B cell (primary cell): Measurements from ENCODE around the gene INO80D. TPM values are rescaled to one million over a fixed set of nuclear protein-coding genes. Genes with fewer than 3 reads are reported as not detected.

Source experiments
- ATAC-seq: fragments of 200-7000 bp; cut with Tn5 transposase; one replicate; pipeline ENCODE4 v1.10.0; 2021; ENCODE audit warnings: low read depth, mild to moderate bottlenecking, moderate number of reproducible peaks, moderate library complexity
- CTCF ChIA-PET: fragments of 350-600 bp; sonication (Branson Sonifier 250); formaldehyde crosslinking; loops from one replicate; lab custom pipeline; 2021; ENCODE audit warnings: antibody characterized with exemption, inconsistent platforms; lab: Charles Lee
- POLR2A ChIA-PET: fragments of 350-600 bp; sonication (Branson Sonifier 250); formaldehyde crosslinking; loops from one replicate; lab custom pipeline; 2021; ENCODE audit warnings: antibody characterized with exemption; lab: Charles Lee
- DNase-seq: peaks from one replicate; pipeline ENCODE4 v3.0.0; 2013
- H2AFZ ChIP-seq: 2 replicates; pipeline ENCODE4 v1.6.1; 2012; ENCODE audit warnings: mild to moderate bottlenecking, low read depth, low read length; ENCODE audit not compliant: insufficient read depth, poor library complexity, severe bottlenecking
- H3K27ac ChIP-seq, 2 donors: 1 replicate in 1 of 2; 2 replicates in 1 of 2; pipeline ENCODE4 v1.5.1; 2012 to 2013; ENCODE audit warnings: low read length in 2 of 2, mild to moderate bottlenecking in 2 of 2, moderate library complexity in 1 of 2
- H3K27me3 ChIP-seq, 4 experiments: fragments of 200-600 bp in 1 of 4; sonication (generic) in 1 of 4; replicated peaks in 1 of 4; 1 replicate in 2 of 4; 2 replicates in 2 of 4; pipeline versions ENCODE4 v1.6.1 to v1.7.0; 2013 to 2016; ENCODE audit warnings: low read length in 3 of 4, mild to moderate bottlenecking in 2 of 4, mixed read lengths in 1 of 4, moderate library complexity in 1 of 4; ENCODE audit not compliant: insufficient read depth in 4 of 4, control insufficient read depth in 3 of 4; ENCODE audit errors: control extremely low read depth in 1 of 4
- H3K36me3 ChIP-seq, 2 experiments: replicated peaks in 1 of 2; 1 replicate in 1 of 2; 2 replicates in 1 of 2; pipeline versions ENCODE4 v1.6.1 to v1.7.1; 2013; ENCODE audit warnings: low read length in 1 of 2; ENCODE audit not compliant: insufficient read depth in 2 of 2, control insufficient read depth in 1 of 2; ENCODE audit errors: control extremely low read depth in 1 of 2, extremely low read depth in 1 of 2
- H3K4me1 ChIP-seq, 2 donors: fragments of 200-600 bp in 1 of 2; sonication (generic) in 1 of 2; 1 replicate in 1 of 2; 2 replicates in 1 of 2; pipeline versions ENCODE4 v1.5.1 to v1.6.1; 2013 to 2017; ENCODE audit warnings: low read length in 2 of 2; ENCODE audit not compliant: control insufficient read depth in 2 of 2, insufficient read depth in 2 of 2
- H3K4me2 ChIP-seq: replicated peaks from 2 replicates; pipeline ENCODE3; 2012; ENCODE audit warnings: mild to moderate bottlenecking, low read depth, low read length; ENCODE audit not compliant: poor library complexity, severe bottlenecking
- H3K4me3 ChIP-seq, 5 experiments: fragments of 200-600 bp in 1 of 5; sonication (generic) in 1 of 5; 1 replicate in 3 of 5; 2 replicates in 2 of 5; pipeline versions ENCODE4 v1.5.1 to v1.7.0; 2011 to 2016; ENCODE audit warnings: low read length in 4 of 5, mild to moderate bottlenecking in 4 of 5, low read depth in 2 of 5, control low read depth in 1 of 5, moderate library complexity in 1 of 5; ENCODE audit not compliant: insufficient read depth in 1 of 5; ENCODE audit errors: control extremely low read depth in 1 of 5, extremely low read depth in 1 of 5
- H3K79me2 ChIP-seq: fragments of 200-600 bp; sonication (generic); one replicate; pipeline ENCODE4 v1.6.0; 2016; ENCODE audit warnings: low read length; ENCODE audit not compliant: control insufficient read depth, insufficient read depth
- H3K9ac ChIP-seq: fragments of 200-600 bp; sonication (generic); 2 replicates; pipeline ENCODE4 v1.6.1; 2017; ENCODE audit warnings: mild to moderate bottlenecking, low read length, moderate library complexity
- H3K9me3 ChIP-seq, 3 donors: one replicate each; pipeline versions ENCODE4 v1.6.1 to v1.7.1; 2013; ENCODE audit warnings: low read length in 2 of 3; ENCODE audit not compliant: control insufficient read depth in 2 of 3, insufficient read depth in 1 of 3; ENCODE audit errors: control extremely low read depth in 1 of 3
- H4K20me1 ChIP-seq: 2 replicates; pipeline ENCODE4 v1.6.0; 2012; ENCODE audit warnings: mild to moderate bottlenecking, low read length; ENCODE audit not compliant: insufficient read depth, control insufficient read depth, poor library complexity, severe bottlenecking
- H3K27ac Mint-ChIP-seq: one replicate; pipeline ENCODE4 v1.8.0; 2021; ENCODE audit warnings: mixed read lengths
- H3K27me3 Mint-ChIP-seq: one replicate; pipeline ENCODE4 v1.8.0; 2021; ENCODE audit warnings: mixed read lengths
- H3K4me1 Mint-ChIP-seq: one replicate; pipeline ENCODE4 v1.8.0; 2021; ENCODE audit warnings: mixed read lengths
- H3K4me3 Mint-ChIP-seq: one replicate; pipeline ENCODE4 v1.8.0; 2021; ENCODE audit warnings: mixed read lengths
- H3K9me3 Mint-ChIP-seq: one replicate; pipeline ENCODE4 v1.8.0; 2022; ENCODE audit warnings: mixed read lengths; ENCODE audit not compliant: insufficient read depth
- EZH2 ChIP-seq: IDR thresholded peaks from 2 replicates; pipeline ENCODE4 v1.6.1; 2012; ENCODE audit warnings: borderline replicate concordance, low read depth, mild to moderate bottlenecking, moderate library complexity, low read length; ENCODE audit not compliant: insufficient read depth, poor library complexity, severe bottlenecking
- WGBS: methylation state at CpG from one replicate; pipeline ENCODE4 v1.1.5; 2013; ENCODE audit warnings: missing lambda C conversion rate; ENCODE audit not compliant: insufficient coverage; 5-methylcytosine and 5-hydroxymethylcytosine counted together
- intact Hi-C: fragments of 100-400 bp; cut with micrococcal nuclease; formaldehyde crosslinking; loops from one replicate; pipeline ENCODE4 v1.10.0; 2022
- polyA plus RNA-seq: library from polyadenylated mRNA; depleted of rRNA; stranded (reverse); fragments of >200 nt; gene quantifications from 2 replicates; pipeline ENCODE4 v1.2.3, GENCODE V29; 2012
- total RNA-seq, 2 donors: library from RNA; stranded (reverse); fragments of 120-200 nt in 1 of 2; gene quantifications; 1 replicate in 1 of 2; 2 replicates in 1 of 2; pipeline versions ENCODE4 v1.2.3 to v1.2.4, GENCODE V29; 2013 to 2022
- TF ChIP-seq, protein P1 (sequence below): fragments of 200-600 bp; IDR thresholded peaks from one replicate; pipeline ENCODE4 v1.8.0; 2022; ENCODE audit warnings: antibody characterized with exemption, mild to moderate bottlenecking

INO80D gene
- total and polyA plus RNA-seq, 2 donors (not counting 1 experiment from before 2014, with no cell fraction given), result 6.3 to 61.2 TPM

DNA sequence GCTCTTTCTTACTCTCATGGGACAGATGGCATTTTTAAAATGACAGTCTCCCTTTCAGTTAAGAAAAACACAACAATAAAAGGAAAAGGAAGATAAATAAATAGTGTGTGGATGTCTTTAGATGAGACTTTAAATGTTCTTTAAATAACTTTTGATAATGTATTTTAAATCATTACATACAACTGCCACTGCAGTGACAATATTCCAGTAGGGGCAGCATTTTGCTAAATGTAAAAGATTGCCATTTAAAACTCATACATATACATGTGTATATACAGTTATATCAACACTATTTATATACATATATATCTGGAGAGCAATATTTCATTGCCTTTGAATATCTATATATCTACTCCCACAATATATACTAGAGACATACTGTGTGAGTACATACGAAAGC, 90.7 kb downstream of the INO80D start:
- no CpG with 5 or more reads among the region's 1 CpG for WGBS
- POLR2A ChIA-PET, result no interaction called here

DNA sequence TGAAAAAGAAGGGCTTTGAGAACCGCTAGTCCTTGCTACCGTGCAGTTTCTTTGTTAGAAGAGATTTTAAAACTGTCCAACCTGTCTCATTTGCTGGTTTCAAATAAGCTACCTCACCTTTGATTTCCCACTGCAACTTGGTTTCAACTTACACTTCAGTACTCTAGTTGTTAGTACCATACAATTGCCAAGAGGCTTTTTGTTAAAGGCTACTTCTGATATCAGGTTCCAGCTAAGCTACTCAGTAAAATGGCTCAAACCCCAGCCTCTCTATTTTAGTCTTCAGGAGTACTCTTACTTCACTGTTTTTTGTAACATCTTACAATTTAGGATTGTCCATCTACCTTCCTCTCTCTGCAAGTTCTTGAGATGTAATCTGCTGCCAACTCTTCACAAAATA, 91.6 kb downstream of the INO80D start:
- ATAC-seq (no peak), DNase-seq (no peak)
- no peak overlapping the region for H3K27ac ChIP-seq
- no peak for TF ChIP-seq EZH2
- TF ChIP-seq, protein P1, sequence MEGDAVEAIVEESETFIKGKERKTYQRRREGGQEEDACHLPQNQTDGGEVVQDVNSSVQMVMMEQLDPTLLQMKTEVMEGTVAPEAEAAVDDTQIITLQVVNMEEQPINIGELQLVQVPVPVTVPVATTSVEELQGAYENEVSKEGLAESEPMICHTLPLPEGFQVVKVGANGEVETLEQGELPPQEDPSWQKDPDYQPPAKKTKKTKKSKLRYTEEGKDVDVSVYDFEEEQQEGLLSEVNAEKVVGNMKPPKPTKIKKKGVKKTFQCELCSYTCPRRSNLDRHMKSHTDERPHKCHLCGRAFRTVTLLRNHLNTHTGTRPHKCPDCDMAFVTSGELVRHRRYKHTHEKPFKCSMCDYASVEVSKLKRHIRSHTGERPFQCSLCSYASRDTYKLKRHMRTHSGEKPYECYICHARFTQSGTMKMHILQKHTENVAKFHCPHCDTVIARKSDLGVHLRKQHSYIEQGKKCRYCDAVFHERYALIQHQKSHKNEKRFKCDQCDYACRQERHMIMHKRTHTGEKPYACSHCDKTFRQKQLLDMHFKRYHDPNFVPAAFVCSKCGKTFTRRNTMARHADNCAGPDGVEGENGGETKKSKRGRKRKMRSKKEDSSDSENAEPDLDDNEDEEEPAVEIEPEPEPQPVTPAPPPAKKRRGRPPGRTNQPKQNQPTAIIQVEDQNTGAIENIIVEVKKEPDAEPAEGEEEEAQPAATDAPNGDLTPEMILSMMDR, result no peak
- Mint-ChIP-seq H3K27ac (no peak overlapping the region), H3K4me3 (no peak overlapping the region), H3K4me1 (no peaks in the 10 kb centered on the region), H3K27me3 (no peaks in the 10 kb centered on the region), H3K9me3 (no peaks in the 10 kb centered on the region)
- no peak overlapping the region for H3K4me2 ChIP-seq
- no peak overlapping the region for H3K4me3 ChIP-seq
- intact Hi-C loops, result no loop called here
- 100% methylated on average over 2 of the region's 2 CpGs for WGBS
- no peak overlapping the region for H3K9ac ChIP-seq
- POLR2A ChIA-PET, result no interaction called here
- peaks cover 0 to 3% (median 0%) of the 10 kb centered on the region in 3 donors for H3K9me3 ChIP-seq
- no peaks in the 10 kb centered on the region for H3K27me3 ChIP-seq
- H4K20me1 ChIP-seq, result no peaks in the 10 kb centered on the region
- H3K79me2 ChIP-seq, result no peaks in the 10 kb centered on the region
- H2AFZ ChIP-seq, result no peak overlapping the region
- CTCF ChIA-PET, result no interaction called here
- peaks cover 0 to 48% of the 10 kb centered on the region in 2 experiments for H3K36me3 ChIP-seq
- H3K4me1 ChIP-seq, result no peaks in the 10 kb centered on the region

More for the DNA sequence above, 90.7 kb downstream of the INO80D start:
- Histone ChIP-seq H3K9me3 (peaks cover 0 to 3% (median 0%) of the 10 kb centered on the region in 3 donors), H3K4me2 (no peak overlapping the region), H3K4me3 (no peak overlapping the region), H3K27ac (no peak overlapping the region), H2AFZ (no peak overlapping the region), H4K20me1 (no peaks in the 10 kb centered on the region), H3K4me1 (no peaks in the 10 kb centered on the region), H3K79me2 (no peaks in the 10 kb centered on the region), H3K9ac (no peak overlapping the region), H3K36me3 (peaks cover 0 to 53% of the 10 kb centered on the region in 2 experiments), H3K27me3 (no peaks in the 10 kb centered on the region)
- no peak for DNase-seq
- Mint-ChIP-seq H3K27me3 (no peaks in the 10 kb centered on the region), H3K9me3 (no peaks in the 10 kb centered on the region), H3K4me3 (no peak overlapping the region), H3K27ac (no peak overlapping the region), H3K4me1 (no peaks in the 10 kb centered on the region)
- TF ChIP-seq, protein P1, result no peak
- TF ChIP-seq EZH2, result no peak
- intact Hi-C loops, result no loop called here
- CTCF ChIA-PET, result no interaction called here
- no peak for ATAC-seq
